Measurements from ENCODE around the gene PPM1L. TPM values are rescaled to one million over a fixed set of nuclear protein-coding genes. Genes with fewer than 3 reads are reported as not detected.

The PPM1L gene
- total RNA-seq, 1 experiment from 2014 or later, result 13.2 TPM

- no peaks in the 10 kb centered on the region for H3K9me2 ChIP-seq (ENCODE audit: insufficient read depth)
- no peak overlapping the region for H3K9ac ChIP-seq (ENCODE audit: low read length)
- no peaks in the 10 kb centered on the region for H4K20me1 ChIP-seq (ENCODE audit: insufficient read depth)
- ATAC-seq (peak; percentile 95), DNase-seq (ENCODE audit: low read depth, low spot score) (peak; percentile 21)
- H3K4me2 ChIP-seq (ENCODE audit: low read length), result no peak overlapping the region
- H3K4me3 ChIP-seq (replicated peaks in 1 of 2; ENCODE audit: low read depth in 1 of 2, low read length in 2 of 2), result no peak overlapping the region
- BruUV-seq (replicated peaks), result no TSS peak
- POLR2A ChIA-PET, result no interaction called here
- no peaks in the 10 kb centered on the region for H3K27me3 ChIP-seq (ENCODE audit: insufficient read depth, low read length)
- CTCF ChIA-PET, result interaction anchor here (0.8 kb wide), 1 partner anchor 11 kb away, joined by 3 read pairs; no protein-coding TSS in a partner anchor
- TF ChIP-seq ZBTB33 (IDR thresholded peaks at IDR 0.05; ENCODE audit: extremely low read depth, insufficient replicate concordance, low read length) (no peak), EZH2 (IDR thresholded peaks at IDR 0.05) (no peak), CTCF (IDR thresholded peaks at IDR 0.05 in 2 of 3, conservative IDR thresholded peaks at IDR 0.05 in 1 of 3; ENCODE audit: borderline replicate concordance in 1 of 3, insufficient read depth in 1 of 3, low read depth in 2 of 3, low read length in 2 of 3) (peak; percentile 70 to 94 (median 80); a peak in 5 of 6 replicates), EZH2phosphoT487 (IDR thresholded peaks at IDR 0.05; ENCODE audit: borderline replicate concordance) (no peak), RAD21 (IDR thresholded peaks at IDR 0.05; ENCODE audit: low read depth) (peak; percentile 75)
- H2AFZ ChIP-seq (ENCODE audit: low read depth, low read length, poor library complexity, severe bottlenecking), result no peak overlapping the region
- no peaks in the 10 kb centered on the region for H3K79me2 ChIP-seq (ENCODE audit: insufficient read depth, low read length)
- H3K27ac ChIP-seq (ENCODE audit: low read depth, low read length), result no peak overlapping the region
- intact Hi-C loops (cut with micrococcal nuclease), result no loop called here
- H3K4me1 ChIP-seq (ENCODE audit: control insufficient read depth in 1 of 2, insufficient read depth in 2 of 2, low read length in 2 of 2), result no peaks in the 10 kb centered on the region
- H3K9me3 ChIP-seq (ENCODE audit: control insufficient read depth in 1 of 2, insufficient read depth in 1 of 2, low read depth in 1 of 2, low read length in 2 of 2), result no peaks in the 10 kb centered on the region
- RAD21 ChIA-PET (ENCODE audit: low non-redundant PET in 1 of 2, low total read pairs in 2 of 2, uncharacterized antibody in 2 of 2, unreplicated experiment in 2 of 2), result no interaction called here
- no peaks in the 10 kb centered on the region for H3K36me3 ChIP-seq (ENCODE audit: control insufficient read depth in 1 of 2, insufficient read depth in 2 of 2, low read length in 2 of 2)
Observed at GRCh38 chr3:160921020-160921635, 165.1 kb downstream of the PPM1L start.

All from HCT116 (cell line).